GM21786 (cell line): ENCODE results near the gene FAM120B.

Experiments used
- ATAC-seq: cut with Tn5 transposase; IDR thresholded peaks from one replicate; pipeline ENCODE4 v1.9.1; 2021; ENCODE audit not compliant: unreplicated experiment

The FAM120B gene

GRCh38 chr6:170286246-170286933, 20.2 kb upstream of the FAM120B start:
- no peak for ATAC-seq

GRCh38 chr6:170286934-170287265, 19.7 kb upstream of the FAM120B start:
- ATAC-seq, result no peak

GRCh38 chr6:170287371-170287876, 19.1 kb upstream of the FAM120B start:
- no peak for ATAC-seq

- ATAC-seq, result no peak
These were observed 18.4 kb upstream of the FAM120B start for GRCh38 chr6:170288091-170288631.

- no peak for ATAC-seq
These were observed 17.7 kb upstream of the FAM120B start for GRCh38 chr6:170288852-170289179.

- ATAC-seq, result no peak
These were observed 17.2 kb upstream of the FAM120B start for GRCh38 chr6:170289180-170289931.

- no peak for ATAC-seq
These were observed 16.6 kb upstream of the FAM120B start for GRCh38 chr6:170289951-170290295.

- ATAC-seq, result no peak
These were observed 16.0 kb upstream of the FAM120B start, which contains the start of gene DLL1 for GRCh38 chr6:170290296-170291128. DLL1 (minus strand) TSS chr6:170291078; CDS start chr6:170290139, 939 bp downstream.

- peak; percentile 25 for ATAC-seq
These were observed 15.1 kb upstream of the FAM120B start for GRCh38 chr6:170291271-170292110.

GRCh38 chr6:170292111-170292406, 14.5 kb upstream of the FAM120B start:
- no peak for ATAC-seq

GRCh38 chr6:170292407-170293158, 14.0 kb upstream of the FAM120B start:
- no peak for ATAC-seq

GRCh38 chr6:170293341-170294231, 13.0 kb upstream of the FAM120B start:
- no peak for ATAC-seq

GRCh38 chr6:170294298-170294730, 12.2 kb upstream of the FAM120B start:
- no peak for ATAC-seq

- ATAC-seq, result no peak
These were observed 11.6 kb upstream of the FAM120B start for GRCh38 chr6:170294813-170295509.

GRCh38 chr6:170295510-170296422, 10.8 kb upstream of the FAM120B start:
- ATAC-seq, result peak; percentile 44

- no peak for ATAC-seq
These were observed 10.2 kb upstream of the FAM120B start for GRCh38 chr6:170296423-170296745.
